Naive thymus-derived CD4-positive, alpha-beta T cell (primary cell): ENCODE data around the gene PARD3B. TPM values are rescaled to one million over a fixed set of nuclear protein-coding genes. Genes with fewer than 3 reads are reported as not detected.

Source experiments
- ATAC-seq: fragments of 150-1000 bp; cut with Tn5 transposase; 2 replicates; pipeline ENCODE4 v1.10.0; 2021; ENCODE audit warnings: mild to moderate bottlenecking, moderate library complexity
- CTCF ChIA-PET: fragments of 350-600 bp; sonication (Branson Sonifier 250); formaldehyde crosslinking; loops from one replicate; lab custom pipeline; 2021; ENCODE audit warnings: antibody characterized with exemption; lab: Charles Lee
- POLR2A ChIA-PET: fragments of 350-600 bp; sonication (Branson Sonifier 250); formaldehyde crosslinking; loops from one replicate; lab custom pipeline; 2021; ENCODE audit warnings: antibody characterized with exemption, inconsistent platforms; lab: Charles Lee
- DNase-seq, 9 donors: peaks; one replicate each; pipeline versions ENCODE4 v3.0.0 to v3.0.0-alpha.2; 2020 to 2022; ENCODE audit warnings: mixed read lengths in 1 of 9
- H3K27ac ChIP-seq: one replicate; pipeline ENCODE4 v1.7.0; 2013; ENCODE audit warnings: mild to moderate bottlenecking, low read depth, low read length, moderate library complexity
- H3K27me3 ChIP-seq, 2 donors: one replicate each; pipeline ENCODE4 v1.7.0; 2013; ENCODE audit warnings: low read length in 2 of 2, mild to moderate bottlenecking in 2 of 2, moderate library complexity in 2 of 2; ENCODE audit not compliant: control insufficient read depth in 2 of 2, insufficient read depth in 2 of 2
- H3K36me3 ChIP-seq, 3 experiments: 1 replicate in 2 of 3; 2 replicates in 1 of 3; pipeline ENCODE4 v1.7.0; 2013; ENCODE audit warnings: low read length in 3 of 3, mild to moderate bottlenecking in 3 of 3, moderate library complexity in 1 of 3; ENCODE audit not compliant: insufficient read depth in 3 of 3, control insufficient read depth in 2 of 3
- H3K4me1 ChIP-seq, 2 donors: one replicate each; pipeline ENCODE4 v1.7.0; 2013; ENCODE audit warnings: low read length in 2 of 2, mild to moderate bottlenecking in 2 of 2, moderate library complexity in 1 of 2; ENCODE audit not compliant: control insufficient read depth in 2 of 2, insufficient read depth in 2 of 2
- H3K4me3 ChIP-seq: 2 replicates; pipeline ENCODE4 v1.7.0; 2013; ENCODE audit warnings: mild to moderate bottlenecking, low read length
- H3K9me3 ChIP-seq, 3 experiments: 1 replicate in 2 of 3; 2 replicates in 1 of 3; pipeline ENCODE4 v1.7.0; 2013; ENCODE audit warnings: low read length in 3 of 3; ENCODE audit not compliant: control insufficient read depth in 2 of 3
- H3K27ac Mint-ChIP-seq, 9 donors: one replicate each; pipeline ENCODE4 v1.8.0; 2020 to 2022; ENCODE audit warnings: mixed read lengths in 9 of 9, mild to moderate bottlenecking in 8 of 9, moderate library complexity in 5 of 9, inconsistent platforms in 2 of 9
- H3K27me3 Mint-ChIP-seq, 5 donors: one replicate each; pipeline ENCODE4 v1.8.0; 2021 to 2022; ENCODE audit warnings: mixed read lengths in 5 of 5, mild to moderate bottlenecking in 1 of 5
- H3K36me3 Mint-ChIP-seq, 5 donors: one replicate each; pipeline ENCODE4 v1.8.0; 2020 to 2022; ENCODE audit warnings: mixed read lengths in 5 of 5, mild to moderate bottlenecking in 3 of 5, inconsistent platforms in 1 of 5
- H3K4me1 Mint-ChIP-seq, 7 donors: one replicate each; pipeline ENCODE4 v1.8.0; 2020 to 2022; ENCODE audit warnings: mixed read lengths in 7 of 7, mild to moderate bottlenecking in 3 of 7, inconsistent platforms in 1 of 7
- H3K4me3 Mint-ChIP-seq, 10 donors: one replicate each; pipeline ENCODE4 v1.8.0; 2020 to 2022; ENCODE audit warnings: mild to moderate bottlenecking in 10 of 10, mixed read lengths in 10 of 10, moderate library complexity in 6 of 10, inconsistent platforms in 2 of 10
- H3K9me3 Mint-ChIP-seq, 11 donors: one replicate each; pipeline ENCODE4 v1.8.0; 2020 to 2022; ENCODE audit warnings: mixed read lengths in 11 of 11, mild to moderate bottlenecking in 4 of 11, inconsistent platforms in 1 of 11, moderate library complexity in 1 of 11
- intact Hi-C, 2 donors: fragments of 100-400 bp; cut with micrococcal nuclease; formaldehyde crosslinking; loops; one replicate each; pipeline ENCODE4 v1.15.1; 2023
- polyA plus RNA-seq, 2 donors: library from polyadenylated mRNA; unstranded; fragments of 300-500 nt; fragmentation: Illumina TruSeq; gene quantifications; one replicate each; pipeline ENCODE4 v1.2.3, GENCODE V29; 2021
- total RNA-seq, 6 experiments: library from RNA in 5 of 6; stranded (reverse) in 5 of 6; gene quantifications; 1 replicate in 5 of 6; 2 replicates in 1 of 6; pipeline ENCODE4 v1.2.3 and lab custom pipeline; 2021 to 2026

The PARD3B gene
- total and polyA plus RNA-seq, 7 experiments from 2014 or later: 0.22 to 4.0 (median 0.87) TPM

GRCh38 chr2:204504594-204504993 lies 40.7 kb upstream of the PARD3B start:
- Histone ChIP-seq H3K9me3 (no peaks in the 10 kb centered on the region), H3K4me3 (no peak overlapping the region), H3K4me1 (no peaks in the 10 kb centered on the region), H3K36me3 (no peaks in the 10 kb centered on the region), H3K27ac (no peak overlapping the region), H3K27me3 (no peaks in the 10 kb centered on the region)
- Mint-ChIP-seq H3K9me3 (no peaks in the 10 kb centered on the region), H3K27me3 (peaks cover 0 to 5% (median 0%) of the 10 kb centered on the region in 5 donors), H3K4me3 (no peak overlapping the region), H3K36me3 (no peaks in the 10 kb centered on the region), H3K4me1 (no peaks in the 10 kb centered on the region), H3K27ac (no peak overlapping the region)
- intact Hi-C loops: no loop called here
- no peak for DNase-seq
- POLR2A ChIA-PET: no interaction called here
- CTCF ChIA-PET: interaction anchor here (0.6 kb wide), 1 partner anchor 964 kb away, joined by 3 read pairs; no protein-coding TSS in a partner anchor
- no peak for ATAC-seq

DNA sequence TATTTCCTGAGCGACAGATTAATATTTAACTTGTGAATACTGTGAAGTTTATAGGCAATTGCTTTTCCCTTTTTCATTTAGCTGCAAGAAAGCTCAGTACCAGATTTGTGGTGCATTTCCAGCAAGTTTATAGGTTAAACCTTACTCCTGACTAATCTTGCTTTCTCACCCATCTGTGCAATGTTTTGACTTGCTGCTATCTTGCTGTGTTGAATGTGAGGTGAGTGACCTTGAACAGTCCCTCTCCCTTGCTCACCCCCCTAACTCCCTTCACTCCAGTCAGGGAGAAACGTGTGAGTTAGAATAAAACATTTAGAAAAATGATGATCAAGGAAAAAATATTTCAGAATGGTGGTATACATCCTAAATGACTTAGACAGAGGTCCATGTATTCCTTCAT lies 39.8 kb upstream of the PARD3B start:
- H3K9me3 ChIP-seq: no peaks in the 10 kb centered on the region
- CTCF ChIA-PET: no interaction called here
- no peak overlapping the region for H3K27ac Mint-ChIP-seq
- H3K27me3 Mint-ChIP-seq: peaks cover 0 to 5% (median 0%) of the 10 kb centered on the region in 5 donors
- no peaks in the 10 kb centered on the region for H3K36me3 ChIP-seq
- no peak overlapping the region for H3K27ac ChIP-seq
- no peak overlapping the region for H3K4me3 Mint-ChIP-seq
- DNase-seq (no peak), ATAC-seq (no peak)
- H3K4me1 Mint-ChIP-seq: no peaks in the 10 kb centered on the region
- no peaks in the 10 kb centered on the region for H3K9me3 Mint-ChIP-seq
- H3K27me3 ChIP-seq: no peaks in the 10 kb centered on the region
- intact Hi-C loops: no loop called here
- no peak overlapping the region for H3K4me3 ChIP-seq
- POLR2A ChIA-PET: no interaction called here
- H3K36me3 Mint-ChIP-seq: no peaks in the 10 kb centered on the region
- no peaks in the 10 kb centered on the region for H3K4me1 ChIP-seq

- no peaks in the 10 kb centered on the region for H3K36me3 Mint-ChIP-seq
- ChIA-PET POLR2A (no interaction called here), CTCF (no interaction called here)
- Histone ChIP-seq H3K4me1 (no peaks in the 10 kb centered on the region), H3K4me3 (no peak overlapping the region), H3K9me3 (no peaks in the 10 kb centered on the region), H3K27me3 (no peaks in the 10 kb centered on the region), H3K36me3 (no peaks in the 10 kb centered on the region), H3K27ac (no peak overlapping the region)
- no peaks in the 10 kb centered on the region for H3K9me3 Mint-ChIP-seq
- intact Hi-C loops: no loop called here
- ATAC-seq (no peak), DNase-seq (no peak)
- H3K27me3 Mint-ChIP-seq: peaks cover 0 to 5% (median 2%) of the 10 kb centered on the region in 5 donors
- H3K4me1 Mint-ChIP-seq: no peaks in the 10 kb centered on the region
- H3K4me3 Mint-ChIP-seq: no peak overlapping the region
- H3K27ac Mint-ChIP-seq: no peak overlapping the region
Measured at GRCh38 chr2:204505946-204506345, 39.3 kb upstream of the PARD3B start.

- H3K27me3 ChIP-seq: no peaks in the 10 kb centered on the region
- Mint-ChIP-seq H3K36me3 (no peaks in the 10 kb centered on the region), H3K27me3 (peaks cover 0 to 13% (median 5%) of the 10 kb centered on the region in 5 donors), H3K4me3 (no peak overlapping the region), H3K4me1 (no peaks in the 10 kb centered on the region), H3K27ac (no peak overlapping the region), H3K9me3 (no peaks in the 10 kb centered on the region)
- H3K9me3 ChIP-seq: no peaks in the 10 kb centered on the region
- H3K4me3 ChIP-seq: no peak overlapping the region
- H3K36me3 ChIP-seq: no peaks in the 10 kb centered on the region
- H3K27ac ChIP-seq: no peak overlapping the region
- intact Hi-C loops: no loop called here
- ATAC-seq (no peak), DNase-seq (no peak)
- CTCF ChIA-PET: no interaction called here
- POLR2A ChIA-PET: no interaction called here
- H3K4me1 ChIP-seq: no peaks in the 10 kb centered on the region
Measured at GRCh38 chr2:204507636-204508035, 37.6 kb upstream of the PARD3B start.

DNA sequence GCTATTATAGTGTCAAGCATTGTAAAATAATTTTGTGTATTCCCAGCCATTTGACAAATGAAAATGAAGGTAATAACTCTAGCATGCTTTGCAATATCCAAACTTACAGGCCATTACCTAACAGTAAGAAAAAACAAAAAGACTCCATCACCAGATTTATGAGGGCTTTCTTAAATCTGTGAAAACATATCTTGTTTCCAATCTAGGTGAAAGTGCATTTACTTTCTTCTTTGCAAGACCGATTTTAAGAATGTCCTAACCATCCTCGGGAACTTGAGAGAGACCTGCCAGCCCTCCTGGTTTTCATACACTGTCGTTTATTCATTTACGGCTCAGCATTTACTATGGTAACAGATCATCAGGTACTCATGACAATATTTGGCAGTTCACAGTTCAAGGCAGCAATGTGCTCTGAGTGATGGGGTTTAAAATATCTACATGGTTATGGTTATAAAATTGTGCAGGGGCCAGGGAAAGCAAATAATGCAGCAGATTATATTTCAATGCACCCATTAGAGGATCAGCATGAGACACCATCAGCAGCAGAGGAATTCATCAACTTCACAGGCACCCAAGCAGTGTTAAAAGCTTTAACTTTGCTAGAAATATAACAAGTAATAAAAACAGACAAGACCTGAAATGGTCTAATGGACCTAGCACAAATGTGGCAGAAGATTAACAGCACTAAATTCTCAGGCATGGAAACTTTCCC lies 34.4 kb upstream of the PARD3B start:
- POLR2A ChIA-PET: no interaction called here
- H3K36me3 ChIP-seq: no peaks in the 10 kb centered on the region
- Mint-ChIP-seq H3K27ac (no peak overlapping the region), H3K36me3 (no peaks in the 10 kb centered on the region), H3K4me3 (no peak overlapping the region), H3K4me1 (no peaks in the 10 kb centered on the region), H3K9me3 (peaks cover 0 to 3% (median 0%) of the 10 kb centered on the region in 11 donors), H3K27me3 (peaks cover 0 to 13% (median 10%) of the 10 kb centered on the region in 5 donors)
- H3K4me1 ChIP-seq: no peaks in the 10 kb centered on the region
- no peak overlapping the region for H3K27ac ChIP-seq
- H3K9me3 ChIP-seq: no peaks in the 10 kb centered on the region
- DNase-seq (no peak), ATAC-seq (no peak)
- H3K27me3 ChIP-seq: no peaks in the 10 kb centered on the region
- CTCF ChIA-PET: no interaction called here
- H3K4me3 ChIP-seq: no peak overlapping the region
- intact Hi-C loops: no loop called here

GRCh38 chr2:204514439-204514838 lies 30.8 kb upstream of the PARD3B start:
- no peak for ATAC-seq
- no peak overlapping the region for H3K4me3 Mint-ChIP-seq
- H3K27me3 ChIP-seq: no peaks in the 10 kb centered on the region
- H3K4me1 ChIP-seq: no peaks in the 10 kb centered on the region
- H3K36me3 Mint-ChIP-seq: no peaks in the 10 kb centered on the region
- no peaks in the 10 kb centered on the region for H3K4me1 Mint-ChIP-seq
- H3K9me3 Mint-ChIP-seq: peaks cover 0 to 3% (median 0%) of the 10 kb centered on the region in 11 donors
- H3K27ac Mint-ChIP-seq: no peak overlapping the region
- H3K27me3 Mint-ChIP-seq: peaks cover 0 to 15% (median 10%) of the 10 kb centered on the region in 5 donors
- intact Hi-C loops: no loop called here
- no peaks in the 10 kb centered on the region for H3K9me3 ChIP-seq
- POLR2A ChIA-PET: no interaction called here
- CTCF ChIA-PET: no interaction called here
- no peak for DNase-seq
- no peak overlapping the region for H3K27ac ChIP-seq
- H3K36me3 ChIP-seq: no peaks in the 10 kb centered on the region
- no peak overlapping the region for H3K4me3 ChIP-seq

DNA sequence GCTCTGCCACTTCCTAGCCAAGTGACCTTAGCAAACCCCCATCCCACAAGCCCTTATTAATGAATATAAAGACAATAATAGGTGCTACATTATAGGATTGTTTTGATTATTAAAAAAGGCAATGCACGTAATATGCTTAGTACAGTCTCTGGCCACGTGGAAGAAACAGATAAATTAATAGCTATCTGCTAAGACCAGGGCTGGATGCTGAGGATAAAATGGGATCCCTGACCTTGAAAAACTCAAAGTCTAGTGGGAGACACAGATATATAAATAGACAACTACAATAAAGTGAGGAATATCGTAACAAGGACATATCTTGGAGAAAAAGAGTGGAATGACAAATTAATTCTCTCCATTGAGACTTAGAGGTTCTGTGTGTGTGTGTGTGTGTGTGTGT lies 29.9 kb upstream of the PARD3B start:
- Mint-ChIP-seq H3K27me3 (peaks cover 0 to 13% (median 9%) of the 10 kb centered on the region in 5 donors), H3K9me3 (peaks cover 0 to 3% (median 0%) of the 10 kb centered on the region in 11 donors), H3K4me3 (no peak overlapping the region), H3K27ac (no peak overlapping the region), H3K36me3 (no peaks in the 10 kb centered on the region), H3K4me1 (no peaks in the 10 kb centered on the region)
- no peaks in the 10 kb centered on the region for H3K36me3 ChIP-seq
- intact Hi-C loops: no loop called here
- no peaks in the 10 kb centered on the region for H3K9me3 ChIP-seq
- ATAC-seq (no peak), DNase-seq (no peak)
- POLR2A ChIA-PET: no interaction called here
- no peaks in the 10 kb centered on the region for H3K4me1 ChIP-seq
- H3K27me3 ChIP-seq: no peaks in the 10 kb centered on the region
- no peak overlapping the region for H3K27ac ChIP-seq
- H3K4me3 ChIP-seq: no peak overlapping the region
- CTCF ChIA-PET: interaction anchor here (0.6 kb wide), 1 partner anchor 891 kb away, joined by 3 read pairs; no protein-coding TSS in a partner anchor
